DMS153 treated with DMSO at 0.1 percent for 48 hours (cell line): Measurements from ENCODE around the gene ASXL1.
"Not testable (repeated sequence)": the region's sequence is repeated elsewhere in the genome, so short reads cannot be mapped to it uniquely, and the experiment has no call there.

Source experiments
- DNase-seq: peaks from one replicate; lab custom pipeline; 2025; ENCODE audit not compliant: unreplicated experiment; lab: John Stamatoyannopoulos, UW

ASXL1 gene

DNA sequence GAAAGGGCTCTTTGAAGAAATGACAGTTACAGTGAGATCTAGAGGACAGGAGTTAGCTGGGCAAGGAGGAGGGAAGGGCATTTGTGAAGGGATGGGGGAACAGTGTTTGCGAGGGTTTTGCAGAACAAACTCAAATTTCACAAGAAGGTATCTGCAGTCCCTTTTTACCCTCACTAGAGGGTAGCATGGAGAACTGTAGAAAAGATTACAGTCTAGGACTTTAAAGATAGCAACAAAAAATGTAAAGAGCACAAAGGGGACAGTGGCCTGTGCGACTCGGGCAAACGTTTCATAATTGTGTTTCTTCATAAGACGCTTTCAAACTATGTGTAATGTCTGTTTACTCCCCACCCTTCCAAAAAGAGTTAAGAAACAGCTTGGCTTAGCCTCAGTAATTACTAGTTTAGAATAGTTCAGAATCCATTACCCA is 21.2 kb upstream of the ASXL1 start:
- no peak for DNase-seq

DNA sequence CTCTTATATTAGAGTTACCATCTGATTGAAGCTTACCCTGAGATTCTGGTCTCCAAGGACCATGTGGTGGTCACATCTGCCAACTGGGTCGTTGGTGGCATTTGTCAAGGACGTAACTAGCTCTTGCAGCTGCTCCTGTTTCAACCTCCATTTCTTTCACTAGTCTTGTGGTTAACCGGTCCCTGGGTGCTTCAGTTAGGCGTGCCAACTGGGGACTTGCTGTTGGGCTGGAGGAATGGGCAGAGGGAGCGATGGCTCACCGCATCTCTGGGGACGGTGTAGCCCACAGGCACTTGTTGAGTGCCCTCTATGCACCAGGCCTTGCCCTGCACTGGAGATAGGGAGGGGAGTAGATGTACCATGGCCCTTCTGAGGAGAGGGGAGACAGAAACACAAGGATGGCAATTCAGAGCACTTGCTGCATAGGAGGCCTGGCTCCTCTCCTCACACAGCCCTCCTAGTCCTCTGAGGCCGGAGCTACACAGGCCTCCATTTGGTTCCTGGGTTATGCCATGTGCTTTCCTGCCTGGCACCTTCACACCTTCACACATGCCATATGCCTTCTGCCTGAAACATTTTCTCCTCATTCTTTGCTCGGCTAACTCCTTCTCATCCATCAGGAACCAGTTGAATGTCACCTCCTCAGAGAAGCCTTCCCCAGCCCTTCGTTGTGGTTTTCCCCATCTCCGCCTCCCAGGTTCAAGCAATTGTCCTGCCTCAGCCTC is 20.0 kb upstream of the ASXL1 start:
- DNase-seq: no peak

DNA sequence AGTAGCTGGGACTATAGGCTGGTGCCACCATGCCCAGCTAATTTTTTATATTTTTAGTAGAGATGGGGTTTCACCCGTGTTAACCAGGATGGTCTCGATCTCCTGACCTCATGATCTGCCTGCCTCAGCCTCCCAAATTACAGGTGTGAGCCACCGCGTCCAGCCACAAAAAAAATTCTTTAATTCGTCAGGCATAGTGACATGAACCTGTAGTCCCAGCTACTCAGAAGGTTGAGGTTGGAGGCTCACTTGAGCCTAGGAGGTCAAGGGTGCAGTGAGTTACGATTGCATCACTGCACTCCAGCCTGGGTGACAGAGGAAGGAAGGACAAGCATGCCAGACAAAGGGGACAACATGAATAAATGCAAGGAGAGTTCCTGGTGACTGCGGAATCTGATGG is 19.5 kb upstream of the ASXL1 start:
- no peak for DNase-seq

DNA sequence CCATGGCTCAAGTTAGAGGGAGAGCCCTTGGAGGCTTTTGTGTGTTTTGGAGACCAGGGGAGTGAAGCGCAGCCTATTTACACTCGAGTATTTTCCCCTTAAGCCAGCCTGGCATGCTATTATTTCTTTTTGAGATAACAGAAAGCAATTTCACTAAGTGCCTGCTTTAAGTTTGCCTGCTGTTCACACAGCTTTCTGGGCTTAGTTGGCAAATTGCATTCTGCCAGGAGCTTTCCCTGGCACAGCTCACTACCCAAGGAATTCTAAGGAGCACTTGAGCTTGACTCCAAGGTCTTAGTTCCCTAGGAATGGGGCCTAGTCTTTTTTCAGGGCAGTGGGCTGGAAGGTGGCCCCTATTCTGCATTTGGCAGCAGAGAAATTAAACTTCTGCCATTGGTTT is 19.0 kb upstream of the ASXL1 start:
- no peak for DNase-seq

DNA sequence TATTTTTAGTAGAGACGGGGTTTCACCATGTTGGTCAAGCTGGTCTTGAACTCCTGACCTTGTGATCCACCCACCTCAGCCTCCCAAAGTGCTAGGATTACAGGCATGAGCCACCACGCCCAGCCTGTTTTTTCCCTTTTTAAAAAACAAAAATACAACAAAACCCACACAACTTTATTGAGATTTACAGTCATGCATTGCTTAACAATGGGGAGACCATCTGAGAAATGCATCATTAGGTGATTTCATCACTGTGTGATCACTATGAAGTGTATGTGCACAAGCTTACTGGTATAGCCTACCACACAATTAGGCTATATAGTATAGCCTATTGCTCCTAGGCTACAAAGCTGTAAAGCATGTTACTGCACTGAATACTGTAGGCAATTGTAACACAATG is 17.1 kb upstream of the ASXL1 start:
- not testable (repeated sequence) for DNase-seq

DNA sequence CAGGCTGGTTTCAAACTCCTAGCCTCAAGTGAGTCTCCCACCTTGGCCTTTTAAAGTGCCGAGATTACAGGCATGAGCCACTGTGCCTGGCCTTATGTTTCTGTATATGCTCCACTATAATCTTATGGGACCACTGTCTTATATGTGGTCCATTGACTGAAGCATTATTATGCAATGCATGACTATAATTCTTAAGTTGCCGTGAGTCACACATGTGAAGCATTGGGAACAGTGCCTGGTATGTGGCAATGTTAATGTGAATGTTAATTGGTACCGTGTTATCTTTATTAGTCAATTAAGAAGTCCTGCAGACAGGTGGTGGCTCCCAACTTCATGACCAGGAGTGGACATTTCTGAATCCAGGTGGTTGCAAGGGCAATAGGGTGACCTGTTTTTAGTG is 14.7 kb upstream of the ASXL1 start:
- DNase-seq: no peak

DNA sequence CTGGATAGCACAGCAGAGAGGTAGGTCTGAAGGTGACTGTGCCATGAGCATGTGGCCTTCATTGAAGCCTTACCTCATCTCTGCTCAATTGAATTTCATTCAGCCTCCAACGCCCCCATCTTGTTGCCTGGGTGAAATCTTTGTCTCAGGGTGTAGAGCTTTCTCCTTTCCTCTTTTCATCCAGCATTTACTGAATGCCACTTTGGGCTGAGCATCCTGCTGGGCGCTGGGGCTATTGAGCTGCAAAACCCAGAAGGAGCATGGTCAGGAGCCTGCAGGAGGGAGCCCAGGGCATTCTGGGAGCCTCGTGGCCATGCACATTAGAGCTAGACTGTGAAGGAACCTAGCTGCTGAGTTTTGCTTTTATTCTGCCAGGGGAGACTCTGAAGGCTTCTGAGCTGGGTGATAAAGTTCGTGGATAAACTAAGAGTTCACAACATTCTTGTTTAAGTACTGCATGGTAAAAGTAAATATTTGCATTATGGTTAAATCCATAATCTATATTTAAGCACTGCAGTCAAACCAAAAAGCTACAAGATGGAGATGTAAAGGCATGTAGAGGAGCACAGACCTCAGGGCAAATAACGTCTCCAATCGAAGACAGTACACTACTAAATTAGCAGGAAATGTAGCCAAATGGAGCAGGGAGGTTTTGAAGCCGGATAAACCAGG is 13.2 kb upstream of the ASXL1 start:
- no peak for DNase-seq

DNA sequence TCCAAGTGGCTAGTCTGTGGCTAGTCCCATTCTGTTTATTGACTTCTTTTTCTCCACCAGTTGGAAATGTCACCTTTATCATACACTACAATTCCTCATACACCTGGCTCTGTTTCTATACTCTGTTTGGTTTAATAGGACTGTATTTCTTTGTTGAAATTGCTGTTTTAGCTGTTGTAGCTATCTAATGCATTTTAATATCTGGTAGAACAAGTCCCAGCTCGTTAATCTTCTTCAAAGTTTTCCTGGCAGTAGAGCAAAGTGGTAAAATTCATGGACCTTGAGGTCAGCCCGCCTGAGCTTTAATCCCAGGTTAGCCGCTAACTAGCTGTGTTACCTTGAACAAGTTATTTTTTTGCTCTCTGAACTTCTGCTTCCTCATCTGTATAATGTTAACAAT is 9.9 kb upstream of the ASXL1 start:
- no peak for DNase-seq

DNA sequence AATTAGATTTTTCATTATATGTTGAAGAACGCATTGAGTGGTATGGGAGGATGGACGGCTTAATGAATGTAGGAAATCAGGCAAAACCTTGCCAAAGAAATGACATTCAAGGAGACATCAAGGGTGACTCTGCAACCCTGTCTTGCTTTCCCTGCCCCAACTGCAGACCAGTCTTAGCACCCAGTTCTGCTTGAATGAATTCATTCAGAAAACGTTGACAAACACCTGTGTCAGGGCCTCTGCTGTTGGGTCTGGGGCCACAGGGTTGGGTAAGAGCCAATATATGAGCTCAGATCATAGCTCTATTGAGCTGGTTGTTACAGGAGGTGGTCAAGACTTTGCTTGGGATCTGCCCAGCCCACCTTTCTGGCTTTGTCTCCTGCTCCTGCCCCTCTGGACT is 7.7 kb upstream of the ASXL1 start:
- no peak for DNase-seq

DNA sequence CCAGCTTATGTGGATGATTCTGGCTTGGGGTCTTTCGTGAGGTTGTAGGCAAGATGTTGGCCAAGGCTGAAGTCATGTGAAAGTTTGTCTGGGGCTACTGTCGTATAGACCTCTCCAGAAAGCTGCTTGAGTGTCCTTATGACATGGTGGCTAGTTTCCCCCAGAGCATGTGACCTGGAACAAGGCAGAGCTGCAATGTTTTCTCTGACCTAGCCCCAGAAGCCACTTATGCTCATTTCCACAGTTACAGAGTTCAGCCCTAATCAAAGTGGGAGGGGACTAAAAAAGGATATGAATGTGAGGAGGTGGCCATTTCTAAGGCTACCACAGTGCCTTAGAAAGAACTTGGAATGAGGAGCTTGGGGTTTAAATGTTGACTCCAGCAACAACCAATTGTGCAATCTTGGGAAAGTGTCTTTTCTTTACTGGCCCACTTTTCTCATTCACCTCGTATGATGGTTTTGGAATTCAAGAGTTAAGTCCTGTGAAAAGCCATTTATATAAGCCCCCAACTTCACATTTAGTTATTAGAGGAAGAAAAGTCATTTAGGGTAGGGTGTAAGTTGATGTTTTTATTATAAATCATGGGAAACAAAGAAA is 5.9 kb upstream of the ASXL1 start:
- DNase-seq: no peak

DNA sequence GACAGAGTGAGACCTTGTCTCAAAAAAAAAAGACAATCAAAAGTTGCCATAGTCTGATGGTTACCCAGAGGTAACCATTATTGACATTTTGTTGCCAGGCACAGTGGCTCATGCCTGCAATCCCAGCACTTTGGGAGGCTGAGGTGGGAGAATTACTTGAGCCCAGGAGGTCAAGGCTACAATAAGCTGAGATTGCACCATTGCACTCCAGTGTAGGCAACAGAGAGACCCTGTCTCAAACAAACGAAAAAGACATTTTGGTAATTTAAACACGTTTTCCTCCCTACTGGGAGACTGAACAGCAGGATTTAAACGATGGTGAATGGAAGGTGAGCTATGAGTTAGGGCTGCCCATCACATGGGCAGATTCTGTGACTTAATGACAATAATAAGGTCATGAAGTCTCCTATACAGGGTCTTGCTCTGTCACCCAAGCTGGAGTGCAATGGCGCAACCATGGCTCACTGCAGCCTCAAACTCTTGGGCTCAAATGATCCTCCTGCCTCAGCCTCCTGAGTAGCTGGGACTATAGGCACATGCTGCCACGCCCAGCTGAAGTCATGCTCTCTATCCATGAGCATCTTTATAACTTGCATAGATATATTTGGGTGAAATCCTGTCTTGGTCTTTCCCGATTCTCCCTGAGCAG is 4.2 kb upstream of the ASXL1 start:
- DNase-seq: no peak

DNA sequence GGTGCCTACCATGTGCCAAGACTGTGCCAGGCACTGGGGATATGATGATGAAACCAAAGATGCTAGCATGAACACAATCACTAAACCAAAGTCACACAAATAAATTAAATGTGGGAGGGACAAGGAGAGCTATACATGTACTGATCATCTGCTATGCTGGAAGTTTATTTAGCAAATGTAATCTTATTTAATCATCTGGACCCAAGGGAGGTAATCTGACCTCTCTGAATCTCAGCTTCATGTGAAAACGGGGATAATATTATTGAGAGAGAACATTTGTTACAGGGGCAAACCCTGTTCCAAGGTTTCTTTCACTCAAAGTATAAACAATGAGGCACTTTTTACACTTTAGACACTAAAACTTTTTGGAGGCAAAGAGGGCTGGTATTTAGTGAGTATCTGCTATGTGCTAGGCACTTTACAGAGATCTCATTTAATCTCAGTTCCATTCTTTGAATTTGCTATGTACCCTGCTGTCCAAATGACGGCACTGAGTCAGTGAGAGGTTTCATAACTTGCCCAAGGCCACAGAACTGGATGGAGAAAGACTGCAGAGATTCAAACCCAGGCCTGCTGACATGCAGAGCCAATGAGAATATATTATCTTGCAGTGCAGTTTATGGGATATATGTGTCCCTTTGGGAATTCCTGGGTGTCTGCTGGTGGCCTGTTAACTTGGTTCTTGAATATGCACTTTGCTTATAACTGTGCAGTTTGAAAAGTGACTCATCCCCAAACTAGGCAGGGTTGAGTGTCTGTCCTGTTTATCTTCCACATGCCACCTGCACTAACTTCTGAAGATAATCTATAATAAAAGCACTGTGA is 3.3 kb upstream of the ASXL1 start:
- DNase-seq: no peak

DNA sequence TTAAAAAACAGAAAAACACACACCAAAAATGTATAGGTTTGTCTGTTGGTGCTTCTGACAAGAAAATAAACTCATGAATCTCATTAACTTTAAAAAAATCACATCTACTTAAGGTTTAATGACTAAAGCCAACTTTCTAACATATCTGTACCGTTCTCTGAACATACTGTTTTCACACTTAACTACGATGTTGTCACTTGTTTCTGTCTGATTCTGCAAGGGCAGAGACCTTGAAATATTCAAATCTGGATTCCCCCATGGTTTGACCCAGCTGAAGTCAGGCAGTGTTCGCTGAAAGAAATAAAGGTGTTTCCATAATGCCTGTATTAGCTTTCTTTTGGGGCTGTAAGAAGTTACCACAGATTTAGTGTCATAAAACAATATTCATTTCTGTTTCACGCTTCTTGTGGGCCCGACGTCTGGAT is 2.7 kb upstream of the ASXL1 start:
- no peak for DNase-seq

DNA sequence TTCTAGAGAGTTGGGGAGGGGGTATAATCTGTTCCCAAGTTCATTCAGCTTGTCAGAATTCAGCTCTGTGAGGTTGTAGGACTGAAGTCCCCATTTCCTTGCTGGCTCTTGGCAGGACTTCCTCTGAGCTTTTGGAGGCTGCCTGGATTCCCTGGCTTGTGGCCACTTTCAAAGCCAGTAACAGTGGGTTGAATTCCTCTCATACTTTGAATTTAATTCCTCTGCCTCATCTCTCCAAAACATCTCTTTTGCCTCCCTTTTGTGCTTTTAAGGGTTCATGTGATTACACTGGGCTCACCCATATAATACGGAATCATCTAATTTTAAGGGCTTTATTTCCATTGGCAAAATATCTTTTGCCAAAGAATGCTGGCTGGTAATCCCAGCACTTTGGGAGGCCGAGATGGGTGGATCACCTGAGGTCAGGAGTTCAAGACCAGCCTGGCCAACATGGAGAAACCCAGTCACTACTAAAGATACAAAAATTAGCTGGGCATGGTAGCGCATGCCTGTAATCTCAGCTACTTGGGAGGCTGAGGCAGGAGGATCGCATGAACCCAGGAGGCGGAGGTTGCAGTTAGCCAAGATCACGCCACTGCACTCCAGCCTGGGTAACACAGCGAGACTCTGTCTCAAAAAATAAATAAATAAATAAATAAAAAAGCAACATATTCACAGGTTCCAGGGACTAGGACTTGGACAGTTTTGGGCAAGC is 2.1 kb upstream of the ASXL1 start:
- not testable (repeated sequence) for DNase-seq

DNA sequence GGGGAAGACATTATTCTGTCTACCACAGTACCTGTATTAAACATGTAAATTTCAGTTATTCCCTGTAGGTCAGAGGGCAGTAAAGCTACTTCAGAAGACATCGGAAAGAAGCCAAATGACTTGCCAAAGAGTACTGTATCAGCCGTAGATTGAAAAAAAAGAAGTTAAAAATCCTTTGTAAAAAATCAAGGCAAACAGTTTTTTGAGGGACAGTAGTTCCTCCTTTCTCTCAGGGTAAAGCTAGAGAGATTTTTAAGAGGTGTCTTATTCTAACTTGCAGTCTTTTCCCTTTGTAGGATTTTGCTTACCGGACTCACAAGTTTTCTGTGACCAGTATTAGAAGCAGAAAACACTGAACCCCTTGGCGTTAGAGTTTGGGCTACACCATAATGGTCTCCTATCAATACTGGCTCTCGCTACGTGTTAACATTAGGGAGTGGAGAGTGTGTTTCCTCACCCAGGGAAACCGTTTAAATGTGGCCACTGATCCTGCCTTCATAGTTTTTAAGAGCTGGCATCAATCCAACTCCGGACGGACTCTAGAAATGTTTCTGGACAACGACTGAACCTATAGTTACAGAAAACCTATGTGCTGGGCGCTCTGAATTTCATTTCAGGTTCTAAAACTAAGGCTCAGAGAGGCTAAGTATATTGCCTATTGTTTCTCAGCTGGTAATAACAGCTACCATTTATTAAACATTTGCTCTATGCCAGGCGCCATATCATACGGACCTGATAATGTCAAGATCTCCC is 1.3 kb upstream of the ASXL1 start:
- no peak for DNase-seq

DNA sequence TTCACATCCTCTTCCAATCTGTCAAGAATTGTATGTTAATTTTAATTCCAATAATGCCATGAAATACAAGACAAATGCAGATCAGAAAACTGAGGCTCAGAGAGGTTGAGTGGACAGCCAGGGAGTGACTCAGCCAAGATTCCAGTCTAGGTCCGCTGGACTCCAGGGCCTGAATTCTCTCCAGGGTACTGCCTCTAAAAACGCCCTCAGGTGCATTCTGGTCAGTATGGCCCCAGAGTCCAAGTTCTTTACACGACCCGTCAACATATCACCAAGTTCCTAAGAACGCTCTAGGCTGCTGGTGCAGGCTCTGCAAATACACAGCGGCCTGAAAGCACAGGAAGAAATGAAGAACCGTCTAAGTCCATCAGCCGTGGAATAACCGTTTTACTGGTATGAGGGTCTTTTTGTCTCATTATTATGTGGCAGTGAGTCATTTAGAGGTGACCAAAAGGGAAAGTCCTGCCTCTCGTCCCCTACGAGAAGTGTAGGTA is 709 bp upstream of the ASXL1 start:
- DNase-seq: no peak

DNA sequence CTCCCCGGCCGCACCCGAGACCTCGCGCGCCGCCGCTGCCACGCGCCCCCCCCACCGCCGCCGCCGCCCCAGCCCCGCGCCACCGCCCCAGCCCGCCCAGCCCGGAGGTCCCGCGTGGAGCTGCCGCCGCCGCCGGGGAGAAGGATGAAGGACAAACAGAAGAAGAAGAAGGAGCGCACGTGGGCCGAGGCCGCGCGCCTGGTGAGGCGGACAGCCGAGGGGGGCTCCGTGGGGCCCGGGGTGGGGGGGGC is 426 bp downstream of the ASXL1 start:
- no peak for DNase-seq

DNA sequence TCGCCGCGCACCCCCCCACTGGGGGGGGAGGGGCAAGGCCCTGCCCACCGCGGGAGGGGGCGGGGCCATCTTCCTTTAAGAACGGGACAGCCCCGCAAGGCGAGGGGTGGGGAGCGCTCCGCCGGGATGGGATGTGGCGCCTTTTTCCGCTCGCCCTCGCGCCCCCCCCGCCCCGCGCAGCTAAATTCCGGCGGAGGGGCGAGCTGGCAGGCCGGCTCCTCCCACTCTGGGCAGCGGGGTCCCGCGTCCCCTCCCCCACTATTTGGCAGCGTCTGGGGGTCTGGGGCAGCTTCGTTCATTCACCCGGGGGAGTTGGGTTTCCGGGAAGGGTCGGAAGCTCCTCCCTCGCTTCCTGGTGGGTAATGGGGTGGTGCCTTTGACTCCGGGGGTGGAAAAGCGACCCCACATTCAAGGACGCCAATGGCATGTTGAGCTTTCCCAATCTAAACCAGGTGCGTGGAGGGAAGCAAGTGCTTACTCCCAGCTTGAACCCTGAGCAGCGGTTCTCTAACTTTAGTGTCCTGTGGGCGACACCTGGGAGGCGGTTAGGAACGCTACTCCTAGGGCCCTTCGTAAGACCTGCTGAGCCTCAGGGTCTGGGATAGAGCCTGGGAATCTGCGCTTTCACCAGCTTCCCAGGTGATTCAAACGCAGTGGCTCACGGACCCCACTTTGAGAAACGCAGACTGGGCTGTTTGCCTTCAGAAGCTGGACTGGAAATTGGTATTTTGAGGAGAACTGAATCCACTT is 927 bp downstream of the ASXL1 start:
- no peak for DNase-seq

DNA sequence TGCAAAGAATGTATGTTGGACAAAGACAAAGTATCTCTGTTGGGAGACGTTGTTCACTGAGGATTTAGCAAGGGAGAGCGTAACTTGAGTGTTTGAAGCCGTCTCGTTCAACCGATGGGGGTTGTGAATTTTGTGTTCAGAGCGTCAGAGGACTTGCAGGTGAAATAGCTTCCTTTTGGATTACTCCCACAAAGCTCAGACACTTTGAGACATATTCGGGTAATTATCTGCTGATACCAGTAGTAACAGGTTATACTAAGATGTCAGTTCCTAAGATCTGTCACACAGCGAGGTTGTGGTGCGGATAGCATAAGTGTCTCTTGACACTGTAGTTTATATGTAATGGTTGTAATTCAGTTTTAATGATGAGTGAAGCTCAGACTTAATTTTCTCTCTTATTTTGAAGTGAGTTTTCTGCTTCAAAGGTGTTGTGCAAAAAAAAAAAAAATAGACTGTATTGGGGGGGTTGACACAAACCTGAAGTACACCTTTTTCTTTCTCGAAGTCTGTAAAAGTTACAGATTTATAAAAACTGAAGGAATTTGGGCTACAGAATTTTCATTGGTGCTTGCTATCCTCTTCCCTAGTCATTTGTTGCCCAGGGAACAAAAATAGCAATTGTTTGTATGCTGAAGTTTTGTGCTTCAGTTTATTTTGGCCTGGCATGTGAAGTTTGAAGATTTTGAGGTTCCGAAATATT is 1.7 kb downstream of the ASXL1 start:
- no peak for DNase-seq
